Hepatic stellate cell (primary cell): ENCODE measurements around the gene DEPDC7.
"Not testable (repeated sequence)": the region's sequence is repeated elsewhere in the genome, so short reads cannot be mapped to it uniquely, and the experiment has no call there.

ENCODE experiments used
- DNase-seq: peaks from one replicate; pipeline ENCODE4 v3.0.0; 2011; ENCODE audit warnings: low spot score

DEPDC7 gene

GRCh38 chr11:33025339-33025722 is 9.7 kb downstream of the DEPDC7 start:
- no peak for DNase-seq

GRCh38 chr11:33027233-33027632 is 11.6 kb downstream of the DEPDC7 start:
- DNase-seq = no peak

- no peak for DNase-seq
Measured at GRCh38 chr11:33027846-33028536, 12.3 kb downstream of the DEPDC7 start.

DNA sequence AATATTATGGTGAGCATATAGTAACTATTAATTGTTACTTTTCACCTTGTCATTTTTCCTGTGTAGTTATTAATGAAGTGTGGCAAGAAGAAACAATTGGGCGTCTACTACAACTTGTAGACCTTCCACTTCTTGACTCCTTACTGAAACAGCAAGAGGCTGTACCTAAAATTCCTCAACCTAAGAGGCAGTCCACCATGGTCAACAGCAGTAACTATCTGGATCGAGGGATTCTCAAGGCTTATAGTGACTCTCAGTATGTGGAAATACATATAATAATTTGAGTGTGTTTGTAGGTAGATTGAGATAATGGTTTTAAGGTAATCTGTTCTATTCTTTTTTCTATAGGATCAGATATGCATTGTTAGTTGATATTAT is 12.8 kb downstream of the DEPDC7 start:
- DNase-seq = no peak

DNA sequence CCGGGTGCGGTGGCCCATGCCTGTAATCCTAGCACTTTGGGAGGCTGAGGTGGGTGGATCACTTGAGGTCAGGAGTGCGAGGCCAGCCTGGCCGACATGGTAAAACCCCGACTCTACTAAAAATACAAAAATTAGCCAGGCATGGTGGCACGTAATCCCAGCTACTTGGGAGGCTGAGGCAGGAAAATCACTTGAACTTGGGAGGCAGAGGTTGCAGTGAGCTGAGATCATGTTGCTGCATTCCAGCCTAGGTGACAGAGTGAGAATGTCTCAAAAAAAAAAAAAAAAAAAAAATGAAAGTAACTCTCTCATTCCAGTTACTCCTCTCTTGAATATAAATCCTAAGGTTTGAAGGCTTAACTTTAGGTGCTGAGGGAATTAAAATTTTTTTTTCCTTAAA is 13.5 kb downstream of the DEPDC7 start:
- not testable (repeated sequence) for DNase-seq

GRCh38 chr11:33033493-33033892 is 17.8 kb downstream of the DEPDC7 start:
- no peak for DNase-seq

GRCh38 chr11:33035011-33035410 is 19.3 kb downstream of the DEPDC7 start:
- no peak for DNase-seq

GRCh38 chr11:33039274-33040032 is 23.8 kb downstream of the DEPDC7 start, which contains the start of gene TCP11L1:
TSS of gene TCP11L1 (plus strand) at chr11:33039572. CDS start at chr11:33043774, 4,202 bp downstream.
- DNase-seq = peak; percentile 86

DNA sequence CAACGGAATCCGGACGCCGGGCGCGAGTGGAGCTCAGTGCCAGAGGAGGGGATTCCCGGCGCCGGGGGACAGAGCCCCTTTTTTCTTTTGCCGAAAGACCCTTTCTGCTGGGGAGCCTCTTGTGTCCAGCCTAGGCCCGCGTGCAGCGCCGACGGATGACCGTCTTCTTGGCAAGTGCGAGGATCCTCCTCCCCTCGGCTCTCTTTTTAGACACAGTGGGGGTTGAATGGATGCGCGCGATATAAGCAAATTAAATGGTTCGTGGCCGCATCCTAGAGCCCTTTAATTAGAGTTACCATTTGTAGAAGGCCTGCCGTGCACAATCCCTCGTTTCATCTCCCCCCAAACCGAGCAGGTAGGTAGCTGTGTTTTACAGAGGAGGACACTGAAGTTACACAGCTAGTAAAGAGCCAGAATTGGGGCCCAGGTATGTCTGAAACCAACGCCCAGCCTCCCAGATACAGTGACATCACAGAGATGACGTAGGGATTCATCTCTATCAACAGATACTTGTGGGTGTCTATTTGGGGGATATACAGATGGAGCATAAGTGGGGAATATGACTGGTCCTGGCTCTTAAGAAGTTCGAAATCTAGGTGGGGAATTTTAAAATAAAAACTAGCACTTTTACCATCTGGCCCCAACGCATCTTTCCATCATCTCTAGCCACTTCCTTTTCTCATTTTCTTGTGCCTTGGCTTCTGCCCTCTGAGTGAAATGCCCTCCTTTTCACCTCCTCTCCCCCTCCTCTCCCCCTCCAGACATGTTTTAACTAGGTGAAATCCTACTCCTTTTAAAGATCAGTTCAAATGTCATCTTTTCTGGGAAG is 24.6 kb downstream of the DEPDC7 start:
- DNase-seq = peak; percentile 43

DNA sequence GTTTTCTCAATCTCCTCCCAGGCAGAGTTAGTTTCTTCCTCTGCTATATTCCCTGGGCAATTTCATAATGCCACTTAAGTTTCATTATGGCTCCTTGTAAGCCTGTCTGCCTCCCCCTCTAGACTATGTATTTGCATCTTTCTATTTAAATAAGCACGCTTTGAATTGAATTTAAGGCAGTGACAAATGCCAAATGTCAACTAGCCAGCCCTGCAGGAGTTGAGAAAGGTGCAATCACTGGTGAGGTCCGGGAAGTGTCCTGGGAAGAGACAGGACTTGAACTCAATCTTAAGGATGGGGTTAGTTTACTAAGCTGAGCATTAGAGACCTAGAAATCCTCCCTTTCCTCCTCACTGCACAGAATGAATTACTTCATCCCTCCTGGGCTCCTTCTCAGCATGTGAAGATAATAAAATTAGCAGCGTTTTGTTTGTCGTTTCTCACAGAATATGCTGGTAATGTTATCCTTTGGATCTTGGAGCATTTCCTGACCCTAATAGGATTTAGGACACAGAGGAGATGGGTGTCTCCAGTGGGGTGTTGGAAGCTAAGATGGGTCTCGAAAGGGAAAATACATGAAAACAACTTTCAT is 25.3 kb downstream of the DEPDC7 start:
- no peak for DNase-seq

DNA sequence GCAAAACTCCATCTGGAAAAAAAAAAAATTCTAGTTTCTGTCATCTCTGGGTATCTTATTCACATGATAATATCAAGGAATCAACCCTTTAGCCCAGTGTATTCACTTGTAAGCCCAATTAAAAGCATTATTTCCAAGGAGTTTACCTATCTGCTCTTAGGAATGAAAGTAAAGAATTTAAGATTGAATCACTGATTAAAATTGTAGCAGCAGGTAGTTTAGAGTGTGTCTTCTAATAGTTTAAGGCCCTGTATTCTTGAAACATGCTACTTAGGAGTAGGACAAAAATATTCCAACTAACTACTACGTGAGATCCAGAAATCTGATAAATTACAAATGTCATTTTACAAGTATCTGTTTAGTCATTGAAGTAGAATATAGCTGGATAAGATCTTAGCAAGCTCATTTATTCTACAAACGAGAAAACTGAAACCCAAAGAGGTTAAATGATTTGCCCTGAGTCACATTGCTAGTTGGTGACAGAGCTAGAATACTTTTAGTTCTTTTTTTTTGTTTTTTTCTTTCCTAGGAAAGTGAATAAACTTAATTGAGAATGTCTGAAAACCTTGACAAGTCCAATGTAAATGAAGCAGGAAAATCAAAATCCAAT is 27.6 kb downstream of the DEPDC7 start:
- no peak for DNase-seq

DNA sequence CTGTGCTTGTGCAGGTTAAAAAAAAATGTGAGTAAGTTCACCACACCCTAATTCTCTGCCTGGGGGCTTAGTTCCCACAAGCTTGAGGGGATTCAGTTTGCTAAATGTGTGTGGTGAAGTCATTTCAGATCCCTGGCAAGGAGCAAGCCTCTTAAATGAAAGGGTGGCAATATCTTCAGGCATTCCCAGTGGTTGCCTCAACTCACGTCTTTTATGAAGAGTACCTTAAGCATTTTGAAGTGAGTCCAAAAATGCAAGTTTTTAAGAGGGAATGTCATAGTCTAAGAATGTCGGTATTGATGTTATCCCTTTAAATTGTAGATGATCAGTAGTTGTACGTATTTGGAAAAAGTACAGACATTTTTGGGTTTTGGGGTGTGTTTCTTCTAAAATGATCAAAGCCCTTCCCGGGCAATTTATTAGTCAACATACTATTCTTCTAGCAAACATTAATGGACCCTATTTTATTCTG is 28.6 kb downstream of the DEPDC7 start:
- no peak for DNase-seq

DNA sequence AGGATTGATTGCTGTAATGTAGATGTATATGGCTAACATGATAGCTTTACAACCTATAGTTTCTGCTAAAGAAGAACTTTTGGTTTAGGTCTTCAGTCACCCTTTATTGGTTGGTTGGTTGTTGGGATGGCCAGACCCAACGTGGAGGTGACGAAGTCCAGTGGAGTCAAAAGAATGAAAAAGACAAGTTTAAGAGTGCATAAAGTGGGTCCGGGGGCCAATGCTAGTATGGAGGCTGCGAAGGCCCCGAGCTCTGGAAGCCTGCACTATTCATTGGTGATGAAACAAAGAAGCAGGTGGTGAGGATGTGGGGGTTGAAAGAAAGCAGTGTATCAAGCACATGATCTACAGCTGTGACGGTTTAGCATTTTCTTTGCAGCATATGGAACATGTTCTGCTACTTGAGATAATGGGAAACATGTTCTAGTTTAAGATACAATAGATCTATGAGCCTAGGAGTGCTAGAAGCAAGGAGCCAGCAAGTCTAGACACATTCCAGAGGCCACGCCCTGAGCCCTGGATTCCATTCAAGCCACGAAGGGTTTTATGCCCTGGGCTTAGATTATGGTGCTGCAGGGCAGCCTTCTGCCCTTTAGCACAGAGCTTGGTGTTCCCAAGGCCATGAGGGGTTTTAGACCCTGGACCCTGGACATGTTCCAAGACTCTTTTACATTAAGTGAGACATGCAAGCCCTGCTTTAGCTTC is 30.0 kb downstream of the DEPDC7 start:
- DNase-seq = no peak

DNA sequence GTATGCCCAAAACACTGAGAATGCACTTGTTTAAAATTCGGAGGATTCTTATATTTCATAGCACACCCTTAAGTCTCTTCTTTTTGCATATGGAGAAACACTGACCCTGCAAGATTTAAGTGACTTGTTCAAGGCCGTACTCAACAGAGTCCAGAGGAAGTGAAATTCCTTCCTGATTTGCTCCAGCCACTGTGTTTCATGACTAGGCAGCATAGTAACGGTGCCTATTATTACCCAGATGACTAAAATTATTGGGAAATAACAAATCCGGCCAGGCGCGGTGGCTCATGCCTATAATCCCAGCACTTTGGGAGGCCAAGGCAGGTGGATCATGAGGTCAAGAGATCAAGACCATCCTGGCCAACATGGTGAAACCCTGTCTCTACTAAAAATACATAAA is 33.0 kb downstream of the DEPDC7 start:
- not testable (repeated sequence) for DNase-seq

DNA sequence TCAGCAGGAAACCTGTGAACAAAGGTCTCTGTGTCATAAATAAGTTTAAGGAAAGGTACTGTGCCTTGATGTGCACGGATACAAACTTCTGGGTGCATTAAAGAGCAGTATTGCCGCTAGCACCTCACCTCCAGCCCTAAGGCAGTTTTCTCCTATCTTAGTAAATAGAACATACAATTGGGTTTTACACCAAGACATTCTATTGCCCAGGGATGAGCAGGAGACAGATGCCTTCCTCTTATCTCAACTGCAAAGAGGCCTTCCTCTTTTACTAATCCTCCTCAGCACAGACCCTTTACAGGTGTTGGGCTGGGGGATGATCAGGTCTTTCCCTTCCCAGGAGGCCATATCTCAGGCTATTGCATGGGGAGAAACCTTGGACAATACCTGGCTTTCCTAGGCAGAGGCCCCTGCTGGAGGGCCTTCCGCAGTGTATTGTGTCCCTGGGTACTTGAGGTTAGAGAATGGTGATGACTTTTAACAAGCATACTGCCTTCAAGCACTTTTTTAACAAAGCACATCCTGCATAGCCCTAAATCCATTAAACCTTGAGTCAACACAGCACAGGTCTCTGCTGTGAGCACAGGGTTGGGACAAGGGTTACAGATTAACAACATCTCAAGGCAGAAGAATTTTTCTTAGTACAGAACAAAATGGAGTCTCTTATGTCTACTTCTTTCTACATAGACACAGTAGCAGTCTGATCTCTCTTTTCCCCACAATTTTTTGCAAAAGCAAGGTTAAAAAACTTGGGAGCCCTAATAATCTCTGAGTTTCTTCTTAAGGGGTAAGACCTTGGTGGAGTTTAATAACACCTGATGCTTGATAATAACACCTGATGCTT is 34.1 kb downstream of the DEPDC7 start:
- DNase-seq = not testable (repeated sequence)

- no peak for DNase-seq
Measured at GRCh38 chr11:33052231-33052630, 36.6 kb downstream of the DEPDC7 start.

- no peak for DNase-seq
Measured at GRCh38 chr11:33055375-33055774, 39.7 kb downstream of the DEPDC7 start.

DNA sequence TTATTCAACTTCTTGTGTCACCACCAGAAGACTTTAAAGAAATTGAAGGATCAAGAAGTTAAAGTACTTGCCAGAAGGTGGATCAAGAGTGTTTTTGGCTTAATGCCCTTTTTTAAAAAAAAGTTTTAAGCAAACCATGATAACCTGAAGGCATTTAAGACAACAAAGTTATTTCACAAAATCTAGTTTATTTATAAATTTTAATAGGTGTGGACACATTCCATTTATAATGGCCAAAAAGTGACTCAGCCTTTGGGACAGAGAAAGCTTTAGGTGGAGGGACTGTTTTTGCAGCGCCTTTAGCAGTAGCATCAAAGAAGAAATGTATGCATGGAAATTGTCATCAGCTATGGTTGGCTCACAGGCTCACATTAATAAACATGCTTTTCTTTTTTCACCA is 41.6 kb downstream of the DEPDC7 start:
- DNase-seq = no peak

- DNase-seq = no peak
Measured at GRCh38 chr11:33059331-33060007, 43.8 kb downstream of the DEPDC7 start.

- no peak for DNase-seq
Measured at GRCh38 chr11:33060271-33060670, 44.6 kb downstream of the DEPDC7 start.
